GM12878 (cell line): ENCODE data around the gene ID3. TPM values are rescaled to one million over a fixed set of nuclear protein-coding genes. Genes with fewer than 3 reads are reported as not detected.
A peak's percentile ranks its signal among the peaks of the same experiment; 100 is the strongest.

Experiments
- BCL3 ChIP-seq: IDR thresholded peaks from 2 replicates; pipeline ENCODE4 v1.6.1; 2011; ENCODE audit warnings: borderline replicate concordance, low read depth, mild to moderate bottlenecking, moderate library complexity, low read length; ENCODE audit not compliant: insufficient read depth, poor library complexity, severe bottlenecking
- BHLHE40 ChIP-seq, 2 experiments: fragments of 450-650 bp in 1 of 2; IDR thresholded peaks; 2 replicates each; pipeline ENCODE4 v1.6.1; 2011 to 2017; ENCODE audit warnings: low read depth in 2 of 2, borderline replicate concordance in 1 of 2, improper control_type of control experiment in 1 of 2, low read length in 1 of 2, mild to moderate bottlenecking in 1 of 2
- BRCA1 ChIP-seq: IDR thresholded peaks from 2 replicates; pipeline ENCODE4 v1.6.1; 2011; ENCODE audit warnings: low read depth, low read length, improper control_type of control experiment
- CBFB ChIP-seq: IDR thresholded peaks from 2 replicates; pipeline ENCODE4 v1.6.1; 2016; ENCODE audit warnings: antibody characterized with exemption, low read depth
- CBX3 ChIP-seq: fragments of 200-600 bp; sonication (generic); IDR thresholded peaks from 2 replicates; pipeline ENCODE4 v1.6.1; 2016; ENCODE audit warnings: low read depth, borderline replicate concordance
- CBX5 ChIP-seq: sonication (generic); IDR thresholded peaks from 2 replicates; pipeline ENCODE4 v1.6.1; 2016; ENCODE audit warnings: low read depth, moderate library complexity, mild to moderate bottlenecking, inconsistent platforms
- CHD1 ChIP-seq: IDR thresholded peaks from 2 replicates; pipeline ENCODE4 v1.6.1; 2012; ENCODE audit warnings: low read depth, low read length, improper control_type of control experiment
- CREM ChIP-seq: IDR thresholded peaks from 2 replicates; pipeline ENCODE4 v1.6.1; 2014; ENCODE audit warnings: antibody characterized with exemption, low read depth
- ETV6 ChIP-seq, 2 experiments: fragments of 450-650 bp in 1 of 2; IDR thresholded peaks in 1 of 2; conservative IDR thresholded peaks in 1 of 2; 2 replicates each; pipeline ENCODE4 v1.6.1; 2014; ENCODE audit warnings: antibody characterized with exemption in 1 of 2, borderline replicate concordance in 1 of 2, low read depth in 1 of 2, mild to moderate bottlenecking in 1 of 2, moderate library complexity in 1 of 2
- EZH2 ChIP-seq: IDR thresholded peaks from 2 replicates; pipeline ENCODE4 v1.6.1; 2012; ENCODE audit warnings: low read depth, mild to moderate bottlenecking, control low read depth, inconsistent platforms, low read length, borderline replicate concordance; ENCODE audit not compliant: control insufficient read depth
- HDGF ChIP-seq: fragments of 450-650 bp; IDR thresholded peaks from 2 replicates; pipeline ENCODE4 v1.6.1; 2016; ENCODE audit warnings: antibody characterized with exemption
- KLF5 ChIP-seq: fragments of 450-650 bp; IDR thresholded peaks from 2 replicates; pipeline ENCODE4 v1.6.1; 2014; ENCODE audit warnings: mild to moderate bottlenecking; ENCODE audit not compliant: partially characterized antibody
- LARP7 ChIP-seq: fragments of 450-650 bp; IDR thresholded peaks from 2 replicates; pipeline ENCODE4 v1.6.1; 2017; ENCODE audit warnings: mild to moderate bottlenecking
- MEF2A ChIP-seq: IDR thresholded peaks from 2 replicates; pipeline ENCODE4 v1.6.1; 2011; ENCODE audit warnings: low read depth, mild to moderate bottlenecking, low read length, moderate library complexity; ENCODE audit not compliant: insufficient read depth
- MYC ChIP-seq: IDR thresholded peaks from 2 replicates; pipeline ENCODE4 v1.6.1; 2011; ENCODE audit warnings: mild to moderate bottlenecking, low read length, moderate library complexity, inconsistent platforms; ENCODE audit not compliant: insufficient read depth, insufficient replicate concordance, insufficient read length, severe bottlenecking
- POLR2AphosphoS2 ChIP-seq: IDR thresholded peaks from 2 replicates; pipeline ENCODE4 v1.6.1; 2011; ENCODE audit warnings: low read depth, mild to moderate bottlenecking, low read length, improper control_type of control experiment, moderate library complexity
- POU2F2 ChIP-seq: IDR thresholded peaks from 3 replicates; pipeline ENCODE4 v1.6.1; 2011; ENCODE audit warnings: low read depth, mild to moderate bottlenecking, low read length, borderline replicate concordance
- RAD21 ChIP-seq: IDR thresholded peaks from 2 replicates; pipeline ENCODE4 v1.6.1; 2011; ENCODE audit warnings: mild to moderate bottlenecking, low read depth, low read length, moderate library complexity; ENCODE audit not compliant: insufficient read depth
- RELA ChIP-seq: fragments of 450-650 bp; IDR thresholded peaks from 2 replicates; pipeline ENCODE4 v1.8.0; 2014; ENCODE audit warnings: borderline replicate concordance; ENCODE audit not compliant: partially characterized antibody
- SRF ChIP-seq, 2 experiments: IDR thresholded peaks; 2 replicates each; pipeline ENCODE4 v1.6.1; 2011; ENCODE audit warnings: low read depth in 2 of 2, low read length in 2 of 2, mild to moderate bottlenecking in 1 of 2, moderate library complexity in 1 of 2
- SUZ12 ChIP-seq: fragments of 200-600 bp; sonication (generic); IDR thresholded peaks from one replicate; pipeline ENCODE4 v1.6.1; 2018; ENCODE audit warnings: antibody characterized with exemption, mild to moderate bottlenecking; ENCODE audit not compliant: unreplicated experiment
- TCF7 ChIP-seq: IDR thresholded peaks from 2 replicates; pipeline ENCODE4 v1.6.1; 2014; ENCODE audit warnings: antibody characterized with exemption, borderline replicate concordance
- YY1 ChIP-seq: IDR thresholded peaks from 2 replicates; pipeline ENCODE4 v1.6.1; 2011; ENCODE audit warnings: low read depth, mild to moderate bottlenecking, low read length
- ZBTB40 ChIP-seq: fragments of 450-650 bp; IDR thresholded peaks from 2 replicates; pipeline ENCODE4 v1.6.1; 2016; ENCODE audit warnings: mild to moderate bottlenecking, moderate library complexity, borderline replicate concordance
- ZNF274 ChIP-seq: IDR thresholded peaks from one replicate; pipeline ENCODE4 v1.8.0; 2011; ENCODE audit not compliant: insufficient read length, insufficient read depth
- polyA plus RNA-seq, 11 experiments: library from polyadenylated mRNA; depleted of rRNA in 4 of 11; unstranded in 6 of 11; stranded (reverse) in 5 of 11; fragments of >200 nt; fragmentation: Nextera tagmentation in 4 of 11; fragmentation: Illumina TruSeq in 1 of 11; extraction: Ambion mirVana in 4 of 11; extraction: Trizol in 1 of 11; gene quantifications; 1 replicate in 1 of 11; 2 replicates in 10 of 11; pipeline versions ENCODE4 v1.2.1 to v1.2.3, GENCODE V29; 2011 to 2016; ENCODE audit warnings: inconsistent platforms in 2 of 11, missing spikeins in 2 of 11, low read depth in 1 of 11
- total RNA-seq, 4 experiments: library from RNA; depleted of rRNA in 3 of 4; stranded (reverse); fragments of >200 nt in 3 of 4; fragmentation: Illumina TruSeq in 1 of 4; extraction: Trizol in 1 of 4; gene quantifications; 2 replicates each; pipeline versions ENCODE4 v1.2.1 to v1.2.3, GENCODE V29; 2013 to 2021

ID3 gene
- total and polyA plus RNA-seq, 10 of the 15 experiments (the other 5 are each of a cell fraction or from before 2014, with no cell fraction given) = 42.7 to 475 (median 207) TPM

- TF ChIP-seq CBX3 (no peak), YY1 (no peak), BCL3 (no peak), SUZ12 (no peak), CREM (peak; percentile 69), POU2F2 (no peak), MEF2A (no peak), EZH2 (no peak), RELA (no peak), RAD21 (no peak), CHD1 (no peak), SRF (IDR thresholded peaks at IDR 0.05; ENCODE audit: low read depth in 2 of 2, low read length in 2 of 2) (0 out of 4 replicates have a peak, but pooled peaks of 1 of the 2 experiments have one; percentile 16), MYC (no peak), ZBTB40 (no peak), ETV6 (conservative IDR thresholded peaks at IDR 0.05 in 1 of 2, IDR thresholded peaks at IDR 0.05 in 1 of 2; ENCODE audit: borderline replicate concordance in 1 of 2, low read depth in 1 of 2) (peak in 1 of 2 experiments; percentile 95; a peak in 2 of 4 replicates), POLR2AphosphoS2 (no peak), TCF7 (no peak), HDGF (no peak), ZNF274 (no peak), KLF5 (no peak), BHLHE40 (IDR thresholded peaks at IDR 0.05; ENCODE audit: borderline replicate concordance in 1 of 2, low read depth in 2 of 2, low read length in 1 of 2) (no peak), CBX5 (no peak), BRCA1 (no peak), LARP7 (no peak), CBFB (0 out of 2 replicates have a peak, but pooled peaks have one; percentile 41)
These were observed 25.9 kb downstream of the ID3 start (continued) for GRCh38 chr1:23533246-23534023.
